Ascending aorta (tissue), 2 donors: ENCODE data around the gene APOBR. TPM values are rescaled to one million over a fixed set of nuclear protein-coding genes. Genes with fewer than 3 reads are reported as not detected.
"Not testable (repeated sequence)": the region's sequence is repeated elsewhere in the genome, so short reads cannot be mapped to it uniquely, and the experiment has no call there.

ENCODE experiments used
- DNase-seq, 2 donors: peaks; one replicate each; pipeline ENCODE4 v3.0.0-alpha.2; 2019; ENCODE audit warnings: low spot score in 2 of 2
- H3K27ac ChIP-seq, 2 donors: fragments of 200-600 bp; sonication (generic); one replicate each; pipeline ENCODE4 v1.5.1; 2016 to 2017; ENCODE audit warnings: mild to moderate bottlenecking in 1 of 2
- H3K27me3 ChIP-seq: fragments of 200-600 bp; sonication (generic); one replicate; pipeline ENCODE4 v1.5.1; 2017
- H3K36me3 ChIP-seq, 2 donors: fragments of 200-600 bp; sonication (generic); one replicate each; pipeline ENCODE4 v1.5.1; 2016
- H3K4me1 ChIP-seq, 2 donors: fragments of 200-600 bp; sonication (generic); one replicate each; pipeline ENCODE4 v1.5.1; 2016 to 2017; ENCODE audit warnings: mild to moderate bottlenecking in 1 of 2
- H3K4me3 ChIP-seq, 2 donors: fragments of 200-600 bp; sonication (generic); one replicate each; pipeline ENCODE4 v1.5.1; 2016 to 2017; ENCODE audit warnings: mild to moderate bottlenecking in 1 of 2
- H3K9me3 ChIP-seq, 2 donors: fragments of 200-600 bp; sonication (generic); one replicate each; pipeline ENCODE4 v1.5.1; 2016
- intact Hi-C: fragments of 100-400 bp; cut with DNase I; formaldehyde crosslinking; loops from one replicate; pipeline ENCODE4 v1.15.1; 2023
- total RNA-seq: library from RNA; depleted of rRNA; stranded (reverse); fragments of >200 nt; gene quantifications from one replicate; pipeline ENCODE4 v1.1.0, GENCODE V29; 2016
- TF ChIP-seq, protein P1 (sequence below), 3 experiments: fragments of 200-600 bp in 2 of 3; fragments of 450-650 bp in 1 of 3; sonication (generic) in 2 of 3; IDR thresholded peaks; one replicate each; pipeline ENCODE4 v1.5.1; 2016 to 2019; ENCODE audit warnings: antibody characterized with exemption in 3 of 3, mild to moderate bottlenecking in 1 of 3, moderate library complexity in 1 of 3

APOBR gene
- total RNA-seq, 1 donor from 2014 or later = 1.2 TPM

DNA sequence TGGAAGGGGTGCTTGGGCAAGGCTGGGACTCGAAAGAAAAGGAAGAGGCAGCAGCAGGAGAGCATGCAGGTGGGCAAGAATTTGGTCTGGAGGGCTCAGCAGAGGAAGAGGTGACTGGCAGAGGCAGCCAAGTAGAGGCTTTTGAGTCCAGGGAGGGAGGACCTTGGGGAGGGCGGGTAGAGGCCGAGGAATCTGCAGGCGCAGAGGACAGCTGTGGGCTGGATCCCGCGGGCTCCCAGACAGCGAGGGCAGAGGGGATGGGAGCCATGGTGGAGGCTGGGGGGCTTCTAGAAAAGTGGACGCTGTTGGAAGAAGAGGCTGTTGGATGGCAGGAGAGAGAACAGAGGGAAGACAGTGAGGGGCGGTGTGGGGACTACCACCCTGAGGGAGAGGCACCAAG, 2.9 kb downstream of the APOBR start:
- no peak overlapping the region for H3K4me3 ChIP-seq
- no peaks in the 10 kb centered on the region for H3K27me3 ChIP-seq
- no peaks in the 10 kb centered on the region for H3K9me3 ChIP-seq
- no peaks in the 10 kb centered on the region for H3K36me3 ChIP-seq
- TF ChIP-seq, protein P1, sequence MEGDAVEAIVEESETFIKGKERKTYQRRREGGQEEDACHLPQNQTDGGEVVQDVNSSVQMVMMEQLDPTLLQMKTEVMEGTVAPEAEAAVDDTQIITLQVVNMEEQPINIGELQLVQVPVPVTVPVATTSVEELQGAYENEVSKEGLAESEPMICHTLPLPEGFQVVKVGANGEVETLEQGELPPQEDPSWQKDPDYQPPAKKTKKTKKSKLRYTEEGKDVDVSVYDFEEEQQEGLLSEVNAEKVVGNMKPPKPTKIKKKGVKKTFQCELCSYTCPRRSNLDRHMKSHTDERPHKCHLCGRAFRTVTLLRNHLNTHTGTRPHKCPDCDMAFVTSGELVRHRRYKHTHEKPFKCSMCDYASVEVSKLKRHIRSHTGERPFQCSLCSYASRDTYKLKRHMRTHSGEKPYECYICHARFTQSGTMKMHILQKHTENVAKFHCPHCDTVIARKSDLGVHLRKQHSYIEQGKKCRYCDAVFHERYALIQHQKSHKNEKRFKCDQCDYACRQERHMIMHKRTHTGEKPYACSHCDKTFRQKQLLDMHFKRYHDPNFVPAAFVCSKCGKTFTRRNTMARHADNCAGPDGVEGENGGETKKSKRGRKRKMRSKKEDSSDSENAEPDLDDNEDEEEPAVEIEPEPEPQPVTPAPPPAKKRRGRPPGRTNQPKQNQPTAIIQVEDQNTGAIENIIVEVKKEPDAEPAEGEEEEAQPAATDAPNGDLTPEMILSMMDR (IDR thresholded peaks at IDR 0.05) = no peak
- H3K4me1 ChIP-seq = no peaks in the 10 kb centered on the region
- intact Hi-C loops = no loop called here
- no peak overlapping the region for H3K27ac ChIP-seq
- DNase-seq = no peak

GRCh38 chr16:28497861-28498599, 3.6 kb downstream of the APOBR start:
- H3K9me3 ChIP-seq = no peaks in the 10 kb centered on the region
- H3K4me3 ChIP-seq = no peak overlapping the region
- TF ChIP-seq, protein P1 (IDR thresholded peaks at IDR 0.05) = no peak
- H3K27ac ChIP-seq = no peak overlapping the region
- no peaks in the 10 kb centered on the region for H3K4me1 ChIP-seq
- no peaks in the 10 kb centered on the region for H3K36me3 ChIP-seq
- no peaks in the 10 kb centered on the region for H3K27me3 ChIP-seq
- DNase-seq = no peak
- intact Hi-C loops = no loop called here

DNA sequence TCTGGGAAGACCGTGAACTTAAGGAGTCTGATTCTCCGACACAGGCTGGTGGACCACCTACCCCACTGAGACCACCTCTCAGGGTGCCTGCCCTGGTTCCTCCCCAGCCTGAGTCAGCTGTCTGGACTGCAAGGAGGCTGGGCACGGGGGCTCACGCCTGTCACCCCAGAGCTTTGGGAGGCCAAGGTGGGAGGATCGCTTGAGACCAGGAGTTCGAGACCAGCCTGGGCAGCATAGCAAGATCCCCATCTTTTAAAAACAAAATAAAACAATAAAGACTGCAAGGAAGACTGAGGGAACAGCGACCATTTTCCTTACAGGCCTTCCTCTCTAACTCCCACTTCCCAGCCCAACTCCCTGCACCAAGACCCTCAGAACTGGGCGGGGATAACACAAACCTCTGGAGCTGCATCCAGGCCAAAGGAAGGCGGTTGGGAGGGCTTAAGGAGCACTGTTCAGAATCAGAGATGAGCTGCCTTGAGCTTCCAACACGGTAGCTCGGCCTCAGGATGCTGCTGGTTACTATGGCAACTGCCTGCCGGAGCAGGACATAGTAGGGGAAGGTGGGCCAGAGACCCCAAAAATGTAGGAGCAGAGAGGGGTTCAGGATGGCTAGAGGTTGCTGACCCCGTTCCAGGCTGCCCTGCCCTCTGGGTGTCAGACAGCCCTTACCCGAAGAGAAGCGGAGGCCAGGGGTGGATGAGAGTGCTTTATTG, 4.4 kb downstream of the APOBR start:
- no peaks in the 10 kb centered on the region for H3K36me3 ChIP-seq
- DNase-seq = no peak
- H3K27ac ChIP-seq = no peak overlapping the region
- H3K4me1 ChIP-seq = no peaks in the 10 kb centered on the region
- no peaks in the 10 kb centered on the region for H3K27me3 ChIP-seq
- no peak overlapping the region for H3K4me3 ChIP-seq
- TF ChIP-seq, protein P1 (IDR thresholded peaks at IDR 0.05) = no peak
- H3K9me3 ChIP-seq = no peaks in the 10 kb centered on the region
- intact Hi-C loops = no loop called here

DNA sequence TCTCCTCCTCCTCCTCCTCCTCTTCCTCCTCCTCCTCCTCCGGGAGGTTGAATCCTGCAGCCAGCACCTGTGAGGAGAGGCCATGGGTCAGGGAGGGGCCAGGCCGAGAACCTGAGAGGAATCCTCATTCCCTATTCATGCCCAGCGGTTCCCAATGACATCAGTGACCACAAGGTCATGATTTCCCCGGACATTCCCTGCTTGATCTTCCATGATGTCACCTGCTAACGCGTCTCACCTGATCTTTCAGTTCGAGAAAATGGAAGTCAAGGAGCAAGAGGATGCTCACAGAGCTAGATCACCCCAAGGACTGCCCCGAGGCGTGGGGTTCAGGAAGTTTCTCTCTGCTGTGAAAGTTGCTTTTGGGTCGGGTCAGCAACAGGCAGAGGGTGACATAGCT, 5.4 kb downstream of the APOBR start:
- H3K4me3 ChIP-seq = no peak overlapping the region
- DNase-seq = no peak
- no peaks in the 10 kb centered on the region for H3K36me3 ChIP-seq
- no peak overlapping the region for H3K27ac ChIP-seq
- TF ChIP-seq, protein P1 (IDR thresholded peaks at IDR 0.05) = no peak
- no peaks in the 10 kb centered on the region for H3K9me3 ChIP-seq
- no peaks in the 10 kb centered on the region for H3K27me3 ChIP-seq
- no peaks in the 10 kb centered on the region for H3K4me1 ChIP-seq
- intact Hi-C loops = no loop called here

- intact Hi-C loops, H3K4me1 ChIP-seq, H3K27me3 ChIP-seq, H3K4me3 ChIP-seq, H3K36me3 ChIP-seq, H3K27ac ChIP-seq, H3K9me3 ChIP-seq, DNase-seq: not testable (repeated sequence)
Observed at GRCh38 chr16:28500476-28501180, 6.2 kb downstream of the APOBR start.
